ENCODE results near the gene CASP12.

CASP12 gene

GRCh38 chr11:104836691-104837090 lies 61.6 kb downstream of the CASP12 start:
- ChIA-PET CTCF (no interaction called here), POLR2A (no interaction called here)
- TF ChIP-seq CTCF (IDR thresholded peaks at IDR 0.05; ENCODE audit: insufficient read depth, low read length, missing control alignments): no peak
- DNase-seq (ENCODE audit: low read depth, low spot score): no peak
- no peak overlapping the region for H3K4me3 ChIP-seq (ENCODE audit: low read depth, low read length)
